Uterus (tissue), 4 donors: Measurements from ENCODE around the gene TULP3. TPM values are rescaled to one million over a fixed set of nuclear protein-coding genes. Genes with fewer than 3 reads are reported as not detected.

Experiments
- DNase-seq, 2 donors: peaks; one replicate each; pipeline ENCODE4 v3.0.0-alpha.2; 2019 to 2020
- H3K27ac ChIP-seq, 2 donors: fragments of 200-600 bp; sonication (generic); 1 replicate in 1 of 2; 2 replicates in 1 of 2; pipeline ENCODE4 v1.5.1; 2016 to 2018
- H3K27me3 ChIP-seq, 2 donors: fragments of 200-600 bp; sonication (generic); one replicate each; pipeline ENCODE4 v1.5.1; 2018 to 2019; ENCODE audit warnings: control low read depth in 1 of 2
- H3K36me3 ChIP-seq, 2 donors: fragments of 200-600 bp; sonication (generic); one replicate each; pipeline ENCODE4 v1.5.1; 2019; ENCODE audit warnings: control low read depth in 1 of 2
- H3K4me1 ChIP-seq, 2 donors: fragments of 200-600 bp; sonication (generic); one replicate each; pipeline ENCODE4 v1.5.1; 2018 to 2019; ENCODE audit warnings: control low read depth in 1 of 2
- H3K4me3 ChIP-seq, 2 donors: fragments of 200-600 bp; sonication (generic); 1 replicate in 1 of 2; 2 replicates in 1 of 2; pipeline ENCODE4 v1.5.1; 2018 to 2019; ENCODE audit warnings: mild to moderate bottlenecking in 1 of 2
- H3K9me3 ChIP-seq, 2 donors: fragments of 200-600 bp; sonication (generic); one replicate each; pipeline ENCODE4 v1.5.1; 2019; ENCODE audit warnings: control low read depth in 1 of 2
- POLR2A ChIP-seq, 2 donors: fragments of 450-650 bp; IDR thresholded peaks; one replicate each; pipeline ENCODE4 v1.6.1; 2016; ENCODE audit warnings: antibody characterized with exemption in 2 of 2, mild to moderate bottlenecking in 1 of 2, moderate library complexity in 1 of 2
- intact Hi-C: fragments of 100-400 bp; cut with DNase I; formaldehyde crosslinking; loops from one replicate; pipeline ENCODE4 v1.15.1; 2023; ENCODE audit warnings: low total_unique reads
- total RNA-seq, 4 donors: library from RNA; depleted of rRNA in 3 of 4; stranded (reverse); fragments of >200 nt in 3 of 4; gene quantifications; one replicate each; pipeline versions ENCODE4 v1.1.0 to v1.2.4, GENCODE V29; 2014 to 2023
- TF ChIP-seq, protein P1 (sequence below), 4 experiments: fragments of 200-600 bp in 2 of 4; fragments of 450-650 bp in 2 of 4; sonication (generic) in 2 of 4; IDR thresholded peaks; one replicate each; pipeline ENCODE4 v1.5.1; 2016 to 2019; ENCODE audit warnings: antibody characterized with exemption in 4 of 4, mild to moderate bottlenecking in 2 of 4, moderate library complexity in 1 of 4
- donor health status: DM: yes; HTN: yes; CAD: no.

TULP3 gene
- total RNA-seq, 4 donors from 2014 or later: 7.2 to 38.7 (median 29.4) TPM

DNA sequence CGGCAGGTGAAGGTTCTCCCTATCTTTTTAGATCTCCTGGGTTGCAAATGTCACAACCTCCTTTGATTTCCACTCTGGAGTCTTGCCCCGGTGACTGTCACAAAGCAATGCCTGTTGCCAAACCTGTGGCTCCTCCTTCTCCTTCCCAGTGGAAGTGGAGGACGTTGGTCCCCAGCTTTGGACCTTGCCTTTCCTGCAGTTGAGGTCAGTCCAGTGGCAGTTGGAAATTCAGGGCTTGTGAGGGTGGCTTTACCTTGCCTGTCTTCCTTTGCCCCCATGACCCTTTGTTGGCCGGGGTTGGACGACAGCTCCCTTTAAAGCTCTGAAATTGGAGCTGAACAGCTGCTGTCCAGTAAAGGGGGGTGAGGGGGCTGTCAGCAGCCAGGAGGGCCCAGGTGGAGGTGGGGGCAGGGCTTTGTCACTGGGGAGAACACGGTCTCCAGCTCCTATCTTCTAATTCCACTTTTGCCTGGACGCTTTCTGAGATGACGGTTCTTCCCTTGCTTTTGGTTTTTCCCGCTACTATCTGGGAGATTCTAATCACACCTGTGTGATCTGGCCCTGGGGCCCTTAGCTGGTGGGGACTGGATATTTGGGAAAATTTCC lies 72.6 kb downstream of the TULP3 start:
- no peak for DNase-seq
- Histone ChIP-seq H3K27me3 (no peaks in the 10 kb centered on the region), H3K9me3 (no peaks in the 10 kb centered on the region), H3K27ac (peak overlapping the region; percentile 30 to 33), H3K4me3 (no peak overlapping the region), H3K4me1 (no peaks in the 10 kb centered on the region), H3K36me3 (no peaks in the 10 kb centered on the region)
- intact Hi-C loops: loop anchor here (10.0 kb wide), 1 partner anchor 72 kb away; no protein-coding TSS in a partner anchor
- TF ChIP-seq POLR2A (IDR thresholded peaks at IDR 0.05): no peak

DNA sequence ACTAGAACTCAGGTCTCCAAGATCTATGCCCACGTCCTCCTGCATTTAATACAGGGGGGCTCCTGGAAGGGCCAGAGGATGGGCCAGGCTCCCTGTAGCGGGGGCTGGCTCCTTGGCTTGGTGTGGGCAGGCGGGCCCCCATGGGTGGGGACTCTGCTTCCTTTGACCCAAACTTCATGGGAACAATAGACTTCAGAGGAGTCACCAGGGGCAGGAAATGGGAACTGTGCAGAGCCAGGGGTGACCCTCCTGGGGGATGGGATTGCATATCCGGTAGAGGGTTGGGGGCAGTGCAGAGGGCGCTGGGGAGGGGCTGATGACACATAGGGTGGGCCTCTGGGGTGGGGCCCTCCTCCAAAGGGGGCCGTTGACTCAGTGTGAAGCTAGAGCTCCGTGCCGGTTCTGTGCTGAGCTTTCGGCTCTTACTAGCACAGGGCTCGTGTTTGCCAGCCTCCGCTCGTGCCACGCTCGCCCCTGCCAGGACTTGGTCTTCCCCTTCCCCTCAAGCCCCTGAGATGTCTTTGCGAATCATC lies 73.1 kb downstream of the TULP3 start:
- Histone ChIP-seq H3K27ac (peak overlapping the region; percentile 33 to 57), H3K36me3 (no peaks in the 10 kb centered on the region), H3K4me3 (no peak overlapping the region), H3K4me1 (no peaks in the 10 kb centered on the region), H3K9me3 (no peaks in the 10 kb centered on the region), H3K27me3 (no peaks in the 10 kb centered on the region)
- peak in 1 of 2 donors; percentile 45 for DNase-seq
- intact Hi-C loops: loop anchor here (10.0 kb wide), 1 partner anchor 71 kb away; no protein-coding TSS in a partner anchor
- TF ChIP-seq POLR2A (IDR thresholded peaks at IDR 0.05): no peak
- TF ChIP-seq, protein P1, sequence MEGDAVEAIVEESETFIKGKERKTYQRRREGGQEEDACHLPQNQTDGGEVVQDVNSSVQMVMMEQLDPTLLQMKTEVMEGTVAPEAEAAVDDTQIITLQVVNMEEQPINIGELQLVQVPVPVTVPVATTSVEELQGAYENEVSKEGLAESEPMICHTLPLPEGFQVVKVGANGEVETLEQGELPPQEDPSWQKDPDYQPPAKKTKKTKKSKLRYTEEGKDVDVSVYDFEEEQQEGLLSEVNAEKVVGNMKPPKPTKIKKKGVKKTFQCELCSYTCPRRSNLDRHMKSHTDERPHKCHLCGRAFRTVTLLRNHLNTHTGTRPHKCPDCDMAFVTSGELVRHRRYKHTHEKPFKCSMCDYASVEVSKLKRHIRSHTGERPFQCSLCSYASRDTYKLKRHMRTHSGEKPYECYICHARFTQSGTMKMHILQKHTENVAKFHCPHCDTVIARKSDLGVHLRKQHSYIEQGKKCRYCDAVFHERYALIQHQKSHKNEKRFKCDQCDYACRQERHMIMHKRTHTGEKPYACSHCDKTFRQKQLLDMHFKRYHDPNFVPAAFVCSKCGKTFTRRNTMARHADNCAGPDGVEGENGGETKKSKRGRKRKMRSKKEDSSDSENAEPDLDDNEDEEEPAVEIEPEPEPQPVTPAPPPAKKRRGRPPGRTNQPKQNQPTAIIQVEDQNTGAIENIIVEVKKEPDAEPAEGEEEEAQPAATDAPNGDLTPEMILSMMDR (IDR thresholded peaks at IDR 0.05): no peak

DNA sequence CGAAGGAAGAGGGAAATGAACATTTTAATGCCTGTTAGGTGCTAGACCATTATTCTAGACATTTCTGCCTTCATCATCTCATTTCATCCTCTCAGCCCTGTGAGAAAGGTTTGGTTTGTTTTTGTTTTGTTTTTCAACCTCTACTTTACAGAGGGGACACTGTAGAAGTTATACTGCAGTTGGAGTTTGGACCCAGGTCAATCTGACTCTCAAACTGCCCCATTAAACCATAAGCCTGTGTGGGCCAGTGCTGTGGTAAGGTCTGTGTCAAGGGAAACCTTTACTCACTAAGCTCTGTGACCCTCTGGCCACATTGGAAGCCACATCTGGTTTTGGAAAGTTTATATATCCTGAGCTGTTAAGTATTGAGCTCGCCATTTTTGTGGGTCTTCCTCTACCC lies 77.0 kb downstream of the TULP3 start:
- no peaks in the 10 kb centered on the region for H3K36me3 ChIP-seq
- H3K27ac ChIP-seq: no peak overlapping the region
- no peaks in the 10 kb centered on the region for H3K4me1 ChIP-seq
- no peaks in the 10 kb centered on the region for H3K27me3 ChIP-seq
- intact Hi-C loops: loop anchor here (10.0 kb wide), 1 partner anchor 67 kb away; no protein-coding TSS in a partner anchor
- no peak overlapping the region for H3K4me3 ChIP-seq
- no peaks in the 10 kb centered on the region for H3K9me3 ChIP-seq
- TF ChIP-seq, protein P1 (IDR thresholded peaks at IDR 0.05): no peak
- no peak for TF ChIP-seq POLR2A (IDR thresholded peaks at IDR 0.05)
- no peak for DNase-seq

DNA sequence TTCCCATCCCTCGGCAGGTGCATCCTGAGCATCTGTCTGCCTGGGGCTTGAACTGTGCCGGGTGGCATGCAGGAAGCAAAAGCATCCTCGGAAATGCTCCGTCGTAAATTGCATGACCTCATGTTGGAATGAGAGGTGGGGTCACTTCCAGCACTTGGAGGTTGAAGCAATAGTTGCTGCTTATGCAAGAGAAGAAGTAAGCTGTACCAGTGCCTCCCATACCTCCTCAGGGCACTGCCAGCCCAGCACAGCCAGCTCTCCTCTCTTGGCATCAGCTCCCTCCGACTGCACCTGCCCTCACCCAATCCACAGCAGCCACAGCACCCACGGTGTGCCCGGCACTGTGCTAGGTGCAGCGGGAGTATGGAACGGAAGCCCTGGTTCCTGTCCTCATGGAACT lies 80.1 kb downstream of the TULP3 start:
- H3K4me1 ChIP-seq: no peaks in the 10 kb centered on the region
- no peaks in the 10 kb centered on the region for H3K36me3 ChIP-seq
- H3K27me3 ChIP-seq: no peaks in the 10 kb centered on the region
- H3K27ac ChIP-seq: no peak overlapping the region
- no peaks in the 10 kb centered on the region for H3K9me3 ChIP-seq
- no peak overlapping the region for H3K4me3 ChIP-seq
- no peak for DNase-seq
- TF ChIP-seq, protein P1 (IDR thresholded peaks at IDR 0.05): no peak
- TF ChIP-seq POLR2A (IDR thresholded peaks at IDR 0.05): no peak
- intact Hi-C loops: no loop called here

DNA sequence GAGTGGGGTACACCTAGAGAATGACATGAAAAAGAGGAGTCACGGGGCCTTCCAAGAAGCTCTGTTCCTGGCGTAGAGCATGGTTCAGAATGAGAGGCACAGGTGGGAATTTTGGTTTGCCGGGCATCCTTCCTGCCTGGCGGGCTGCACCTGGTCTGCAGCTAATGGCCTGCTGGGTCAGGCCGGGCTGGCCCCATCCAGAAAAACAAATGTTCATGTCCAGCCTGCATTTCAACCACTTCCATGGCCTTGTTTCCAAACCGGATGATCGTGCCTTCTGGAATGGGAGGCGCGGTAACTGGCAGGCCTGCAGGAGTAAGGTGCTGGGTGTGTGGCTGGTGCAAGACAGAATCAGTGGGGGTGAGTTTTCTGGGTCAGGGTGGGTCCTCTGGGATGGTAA lies 82.9 kb downstream of the TULP3 start:
- Histone ChIP-seq H3K27ac (no peak overlapping the region), H3K4me1 (no peaks in the 10 kb centered on the region), H3K27me3 (no peaks in the 10 kb centered on the region), H3K36me3 (no peaks in the 10 kb centered on the region), H3K9me3 (no peaks in the 10 kb centered on the region), H3K4me3 (no peak overlapping the region)
- no peak for TF ChIP-seq POLR2A (IDR thresholded peaks at IDR 0.05)
- TF ChIP-seq, protein P1 (IDR thresholded peaks at IDR 0.05): no peak
- no peak for DNase-seq
- intact Hi-C loops: no loop called here
